H1 (cell line): ENCODE data around the gene CUL9. TPM values are rescaled to one million over a fixed set of nuclear protein-coding genes. Genes with fewer than 3 reads are reported as not detected.

Experiments
- CTCF ChIA-PET: fragments of 300-600 bp; sonication (Branson Sonifier 250); formaldehyde crosslinking; loops from one replicate; lab custom pipeline; 2021; ENCODE audit not compliant: partially characterized antibody; lab: Charles Lee
- POLR2A ChIA-PET: fragments of 300-600 bp; sonication (Branson Sonifier 250); formaldehyde crosslinking; loops from one replicate; lab custom pipeline; 2021; ENCODE audit warnings: inconsistent platforms; ENCODE audit not compliant: partially characterized antibody; lab: Charles Lee
- DNase-seq, 2 experiments: peaks; one replicate each; pipeline versions ENCODE4 v3.0.0 to v3.0.0-alpha.2; 2010 to 2022; ENCODE audit warnings: low spot score in 2 of 2, low read depth in 1 of 2, mixed read lengths in 1 of 2
- FAIRE-seq: peaks from 2 replicates; lab custom pipeline; 2011; peaks lifted over from hg19 to GRCh38; lab: Jason Lieb, UNC
- H2AFZ ChIP-seq: 2 replicates; pipeline ENCODE4 v1.8.1; 2012; ENCODE audit warnings: low read length, inconsistent platforms
- H2AK5ac ChIP-seq: 2 replicates; pipeline ENCODE4 v1.6.1; 2013; ENCODE audit warnings: low read depth, low read length
- H2BK120ac ChIP-seq: replicated peaks from 2 replicates; pipeline ENCODE3; 2013; ENCODE audit warnings: low read depth, low read length, inconsistent platforms
- H2BK12ac ChIP-seq: 2 replicates; pipeline ENCODE4 v1.6.1; 2013; ENCODE audit warnings: low read depth, low read length
- H2BK15ac ChIP-seq: 2 replicates; pipeline ENCODE4 v1.6.1; 2013; ENCODE audit warnings: low read length
- H2BK20ac ChIP-seq: 2 replicates; pipeline ENCODE4 v1.6.1; 2013; ENCODE audit warnings: low read length
- H2BK5ac ChIP-seq: 2 replicates; pipeline ENCODE4 v1.6.1; 2013; ENCODE audit warnings: low read depth, low read length
- H3K14ac ChIP-seq: 2 replicates; pipeline ENCODE4 v1.6.1; 2013; ENCODE audit warnings: inconsistent platforms; ENCODE audit not compliant: insufficient read length
- H3K18ac ChIP-seq: 2 replicates; pipeline ENCODE4 v1.6.1; 2013; ENCODE audit warnings: low read length; ENCODE audit errors: extremely low read depth
- H3K23ac ChIP-seq: 2 replicates; pipeline ENCODE4 v1.6.1; 2013; ENCODE audit warnings: inconsistent platforms; ENCODE audit not compliant: insufficient read length
- H3K23me2 ChIP-seq: 2 replicates; pipeline ENCODE4 v1.6.1; 2013; ENCODE audit warnings: low read depth, low read length
- H3K27ac ChIP-seq: 2 replicates; pipeline ENCODE4 v1.6.1; 2011; ENCODE audit warnings: low read depth, low read length, inconsistent platforms
- H3K27me3 ChIP-seq, 4 experiments: replicated peaks in 1 of 4; 1 replicate in 1 of 4; 2 replicates in 3 of 4; pipeline versions ENCODE4 v1.6.1 to v1.8.1; 2011 to 2013; ENCODE audit warnings: low read length in 3 of 4, mild to moderate bottlenecking in 3 of 4, inconsistent platforms in 2 of 4, mixed read lengths in 2 of 4, moderate library complexity in 1 of 4; ENCODE audit not compliant: control insufficient read depth in 3 of 4, insufficient read depth in 3 of 4; ENCODE audit errors: extremely low read depth in 1 of 4
- H3K36me3 ChIP-seq, 4 experiments: 2 replicates each; pipeline versions ENCODE4 v1.6.1 to v1.8.1; 2011 to 2013; ENCODE audit warnings: mild to moderate bottlenecking in 4 of 4, low read length in 3 of 4, moderate library complexity in 2 of 4, control low read depth in 1 of 4, inconsistent platforms in 1 of 4; ENCODE audit not compliant: insufficient read depth in 4 of 4, control insufficient read depth in 2 of 4
- H3K4ac ChIP-seq: replicated peaks from 2 replicates; pipeline ENCODE3; 2013; ENCODE audit warnings: low read length, low read depth, mixed read lengths, inconsistent platforms; ENCODE audit not compliant: insufficient read length
- H3K4me1 ChIP-seq, 4 experiments: replicated peaks in 1 of 4; 1 replicate in 1 of 4; 2 replicates in 3 of 4; pipeline versions ENCODE4 v1.6.1 to v1.8.1; 2011 to 2013; ENCODE audit warnings: low read length in 3 of 4, inconsistent platforms in 2 of 4, mixed read lengths in 1 of 4; ENCODE audit not compliant: insufficient read depth in 4 of 4, control insufficient read depth in 3 of 4
- H3K4me2 ChIP-seq, 2 experiments: 2 replicates each; pipeline versions ENCODE4 v1.6.1 to v1.8.1; 2011 to 2013; ENCODE audit warnings: low read depth in 2 of 2, low read length in 2 of 2, control low read depth in 1 of 2, inconsistent platforms in 1 of 2, mild to moderate bottlenecking in 1 of 2; ENCODE audit not compliant: insufficient read depth in 1 of 2
- H3K4me3 ChIP-seq, 4 experiments: fragments of 200-600, 300-600 bp in 1 of 4; sonication (generic), shearing (Covaris generic), sonication (Bioruptor Twin) in 1 of 4; 2 replicates each; pipeline versions ENCODE4 v1.5.1 to v1.8.1; 2011 to 2016; ENCODE audit warnings: low read length in 4 of 4, low read depth in 3 of 4, control low read depth in 2 of 4, inconsistent platforms in 2 of 4, mild to moderate bottlenecking in 2 of 4, mixed read lengths in 1 of 4, moderate library complexity in 1 of 4; ENCODE audit not compliant: insufficient read depth in 2 of 4; ENCODE audit errors: extremely low read depth in 1 of 4
- H3K56ac ChIP-seq: replicated peaks from 2 replicates; pipeline ENCODE3; 2013; ENCODE audit warnings: low read depth, mild to moderate bottlenecking, mixed read lengths, low read length, inconsistent platforms; ENCODE audit not compliant: insufficient read length
- H3K79me1 ChIP-seq: 2 replicates; pipeline ENCODE4 v1.6.1; 2013; ENCODE audit warnings: low read depth, low read length, control low read depth
- H3K79me2 ChIP-seq, 2 experiments: 2 replicates each; pipeline versions ENCODE4 v1.6.1 to v1.8.1; 2012 to 2013; ENCODE audit warnings: low read length in 2 of 2, mild to moderate bottlenecking in 2 of 2, inconsistent platforms in 1 of 2; ENCODE audit not compliant: insufficient read depth in 2 of 2, control insufficient read depth in 1 of 2
- H3K9ac ChIP-seq, 4 experiments: replicated peaks in 1 of 4; 1 replicate in 1 of 4; 2 replicates in 3 of 4; pipeline versions ENCODE4 v1.6.1 to v1.8.1; 2011 to 2013; ENCODE audit warnings: low read depth in 3 of 4, low read length in 3 of 4, control low read depth in 2 of 4, mild to moderate bottlenecking in 2 of 4, moderate library complexity in 2 of 4, inconsistent platforms in 1 of 4; ENCODE audit errors: extremely low read depth in 1 of 4
- H3K9me3 ChIP-seq, 2 experiments: 2 replicates each; pipeline versions ENCODE4 v1.6.1 to v1.8.1; 2012 to 2013; ENCODE audit warnings: mild to moderate bottlenecking in 2 of 2, moderate library complexity in 2 of 2, control low read depth in 1 of 2, inconsistent platforms in 1 of 2, low read depth in 1 of 2, low read length in 1 of 2, mixed read lengths in 1 of 2; ENCODE audit not compliant: insufficient read depth in 2 of 2
- H4K20me1 ChIP-seq, 2 experiments: replicated peaks in 1 of 2; 2 replicates each; pipeline versions ENCODE3 to v1.8.1; 2011 to 2013; ENCODE audit warnings: inconsistent platforms in 2 of 2, low read length in 2 of 2, mild to moderate bottlenecking in 1 of 2; ENCODE audit not compliant: insufficient read depth in 2 of 2, control insufficient read depth in 1 of 2
- H4K5ac ChIP-seq: 2 replicates; pipeline ENCODE4 v1.6.1; 2013; ENCODE audit warnings: low read length, low read depth, mixed read lengths, inconsistent platforms; ENCODE audit not compliant: insufficient read length
- H4K8ac ChIP-seq: 2 replicates; pipeline ENCODE4 v1.8.0; 2013; ENCODE audit warnings: mild to moderate bottlenecking, moderate library complexity, low read length, inconsistent platforms; ENCODE audit not compliant: insufficient read depth; ENCODE audit errors: extremely low read depth
- H4K91ac ChIP-seq: replicated peaks from 2 replicates; pipeline ENCODE3; 2013; ENCODE audit warnings: low read length, mixed read lengths, inconsistent platforms; ENCODE audit not compliant: insufficient read length
- CBX8 ChIP-seq: fragments of 300-800, 300-1000 bp; sonication (generic); IDR thresholded peaks from 2 replicates; pipeline ENCODE4 v1.7.1; 2016; ENCODE audit warnings: low read depth, low read length, borderline replicate concordance
- CHD2 ChIP-seq: IDR thresholded peaks from 2 replicates; pipeline ENCODE4 v1.6.1; 2012; ENCODE audit warnings: low read length, improper control_type of control experiment
- FOSL1 ChIP-seq: IDR thresholded peaks from 2 replicates; pipeline ENCODE4 v1.6.1; 2011; ENCODE audit warnings: mild to moderate bottlenecking, low read depth, low read length, moderate library complexity; ENCODE audit not compliant: insufficient read depth
- JUN ChIP-seq: IDR thresholded peaks from 2 replicates; pipeline ENCODE4 v1.6.1; 2011; ENCODE audit warnings: low read depth, mild to moderate bottlenecking, improper control_type of control experiment, low read length
- NRF1 ChIP-seq: IDR thresholded peaks from 2 replicates; pipeline ENCODE4 v1.6.1; 2011; ENCODE audit warnings: mild to moderate bottlenecking, low read depth, low read length, improper control_type of control experiment
- RAD21 ChIP-seq, 2 experiments: IDR thresholded peaks in 1 of 2; conservative IDR thresholded peaks in 1 of 2; 2 replicates each; pipeline ENCODE4 v1.6.1; 2011; ENCODE audit warnings: low read depth in 2 of 2, low read length in 2 of 2, improper control_type of control experiment in 1 of 2, inconsistent platforms in 1 of 2, mild to moderate bottlenecking in 1 of 2, moderate library complexity in 1 of 2
- RNF2 ChIP-seq: fragments of 200-900, 300-1000 bp; sonication (generic); IDR thresholded peaks from 2 replicates; pipeline ENCODE4 v1.7.1; 2016; ENCODE audit warnings: borderline replicate concordance, low read depth, mild to moderate bottlenecking, antibody characterized with exemption, low read length; ENCODE audit not compliant: poor library complexity, severe bottlenecking; ENCODE audit errors: missing control alignments
- SIN3A ChIP-seq, 2 experiments: IDR thresholded peaks in 1 of 2; conservative IDR thresholded peaks in 1 of 2; 2 replicates each; pipeline ENCODE4 v1.6.1; 2011 to 2012; ENCODE audit warnings: low read length in 2 of 2, improper control_type of control experiment in 1 of 2, low read depth in 1 of 2, mild to moderate bottlenecking in 1 of 2
- ZNF274 ChIP-seq: IDR thresholded peaks from 2 replicates; pipeline ENCODE4 v1.7.0; 2012; ENCODE audit warnings: low read length, borderline replicate concordance; ENCODE audit errors: extremely low read depth
- WGBS, 2 experiments: shearing (Covaris generic) in 1 of 2; methylation state at CpG; one replicate each; pipeline versions ENCODE4 v1.1.6 to v1.1.7; 2013 to 2015; ENCODE audit warnings: low lambda C conversion rate in 2 of 2, mixed read lengths in 2 of 2, inconsistent platforms in 1 of 2, low coverage in 1 of 2, missing lambda C conversion rate in 1 of 2; ENCODE audit not compliant: insufficient replicate concordance in 2 of 2, insufficient coverage in 1 of 2, insufficient read length in 1 of 2; ENCODE audit errors: extremely low coverage in 1 of 2, missing lambda C conversion rate in 1 of 2; 5-methylcytosine and 5-hydroxymethylcytosine counted together
- polyA plus RNA-seq, 7 experiments: library from polyadenylated mRNA; depleted of rRNA in 3 of 7; stranded (reverse) in 5 of 7; unstranded in 2 of 7; fragments of >200 nt in 5 of 7; fragments of 200-250 nt in 2 of 7; gene quantifications; 1 replicate in 5 of 7; 2 replicates in 1 of 7; 4 replicates in 1 of 7; pipeline versions ENCODE4 v1.2.1 to v1.2.3, GENCODE V29; 2011 to 2013; ENCODE audit warnings: missing spikeins in 2 of 7, mixed read lengths in 2 of 7
- total RNA-seq: library from RNA; stranded (reverse); fragmentation: NEBNext Ultra II Directional; extraction: Animal tissue kit (Norgen Biotek cat#: 25700); gene quantifications from 2 replicates; pipeline ENCODE4 v1.2.1, GENCODE V29; 2021

Gene CUL9
- total and polyA plus RNA-seq, 2 of the 8 experiments (the other 6 are each of a cell fraction or from before 2014, with no cell fraction given) = 7.7 to 9.8 TPM

DNA sequence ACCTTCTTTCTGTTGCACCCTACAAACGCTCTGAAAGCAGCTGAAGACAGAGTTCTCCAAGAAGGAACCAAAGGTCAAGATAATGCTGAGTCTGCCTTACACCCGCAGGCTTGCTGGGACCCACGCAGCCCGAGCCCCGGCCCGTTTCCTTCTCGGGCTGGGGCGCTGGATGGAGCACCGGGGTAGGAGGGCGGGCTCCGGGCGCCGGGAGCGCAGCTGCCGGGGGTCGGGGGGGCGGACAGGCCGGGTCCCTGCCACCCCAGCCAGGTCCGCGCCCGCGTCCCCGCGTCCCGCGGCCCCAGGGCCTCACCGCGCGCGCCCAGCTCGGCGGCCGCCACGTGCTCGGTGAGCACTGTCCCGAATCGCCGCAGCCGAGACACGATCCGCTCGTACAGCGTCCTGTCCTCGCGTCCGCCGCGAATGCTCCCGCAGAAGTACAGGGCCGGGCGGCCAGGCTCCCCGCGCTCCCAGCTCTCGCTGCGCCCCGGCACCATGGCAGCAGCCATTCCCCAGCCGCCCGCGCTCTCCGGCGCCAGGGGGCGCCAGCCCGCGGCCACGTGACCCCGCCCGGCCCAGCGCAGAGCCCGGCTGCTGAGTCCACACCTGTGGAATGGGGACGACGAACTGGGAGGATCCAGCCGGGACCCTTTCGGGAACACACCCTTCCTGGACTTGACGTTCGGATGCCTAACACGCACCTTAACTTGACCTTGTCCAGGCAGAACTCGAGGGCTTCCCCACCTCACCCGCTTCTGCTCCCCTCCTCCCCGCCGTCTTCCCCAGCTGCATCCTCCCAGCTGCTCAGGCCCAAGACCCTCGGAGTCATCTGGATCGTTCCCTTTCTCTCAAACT is 47.2 kb downstream of the CUL9 start, which contains the start of gene DNPH1:
TSS of gene DNPH1 (minus strand) at position 531 of the 852 bp plus-strand sequence. CDS start at position 506, 25 bp downstream.
- 0 out of 2 replicates have a peak within 1 kb of the TSS, but pooled peaks have one; percentile 65 for H2AK5ac ChIP-seq
- H3K4me3 ChIP-seq = peak within 1 kb of the TSS; percentile 56 to 74 (median 58)
- H3K23ac ChIP-seq = no peak within 1 kb of the TSS
- no peaks in the 10 kb centered on the region for H4K20me1 ChIP-seq
- peak within 1 kb of the TSS; percentile 87 for H4K8ac ChIP-seq
- FAIRE-seq (no peak), DNase-seq (peak; percentile 36 to 94)
- H4K5ac ChIP-seq = peak within 1 kb of the TSS; percentile 83
- peak within 1 kb of the TSS; percentile 71 for H2BK5ac ChIP-seq
- H2AFZ ChIP-seq = peak within 1 kb of the TSS; percentile 100
- H3K18ac ChIP-seq = peak within 1 kb of the TSS; percentile 87
- no peak within 1 kb of the TSS for H3K27ac ChIP-seq
- H3K9me3 ChIP-seq = no peaks in the 10 kb centered on the region
- H2BK120ac ChIP-seq = peak within 1 kb of the TSS; percentile 57
- 9% methylated on average over 56 of the region's 82 CpGs; no CpG with 5 or more reads in 1 of the 2 experiments for WGBS, 2 experiments
- POLR2A ChIA-PET = interaction anchor here (0.8 to 2.9 kb wide), 20 partner anchors 9 to 170 kb away, joined by 3 to 19 read pairs (median 5); partner anchors contain the start of genes CUL9, KLC4, MRPL2 and SRF
- peak within 1 kb of the TSS; percentile 95 for H4K91ac ChIP-seq
- H3K79me1 ChIP-seq = no peaks in the 10 kb centered on the region
- peak within 1 kb of the TSS; percentile 65 for H3K4ac ChIP-seq
- H3K9ac ChIP-seq = peak within 1 kb of the TSS; percentile 62 to 80 (median 77)
- peak within 1 kb of the TSS; percentile 90; the same call in 1 of the 2 replicates for H2BK12ac ChIP-seq
- peak within 1 kb of the TSS; percentile 36 to 73 for H3K4me2 ChIP-seq
- H3K4me1 ChIP-seq = peaks cover 0 to 4% (median 4%) of the 10 kb centered on the region in 4 experiments; a peak in 4 of 7 replicates
- no peak within 1 kb of the TSS; the same call in 1 of the 2 replicates for H2BK15ac ChIP-seq
- H3K23me2 ChIP-seq = peaks cover 5% of the 10 kb centered on the region; the same call in 1 of the 2 replicates
- no peak within 1 kb of the TSS for H3K14ac ChIP-seq
- peak within 1 kb of the TSS; percentile 5 for H3K56ac ChIP-seq
- no peaks in the 10 kb centered on the region for H3K79me2 ChIP-seq
- peak within 1 kb of the TSS; percentile 48; the same call in 1 of the 2 replicates for H2BK20ac ChIP-seq
- CTCF ChIA-PET = interaction anchor here (0.5 to 5.6 kb wide), 28 partner anchors 9 to 280 kb away, joined by 3 to 33 read pairs (median 4); partner anchors contain the start of genes SLC22A7 and TTBK1
- no peaks in the 10 kb centered on the region for H3K36me3 ChIP-seq
- H3K27me3 ChIP-seq = peaks cover 3 to 22% (median 17%) of the 10 kb centered on the region in 4 experiments
- TF ChIP-seq FOSL1 (no peak), SIN3A (conservative IDR thresholded peaks at IDR 0.05 in 1 of 2, IDR thresholded peaks at IDR 0.05 in 1 of 2; ENCODE audit: low read depth in 1 of 2, low read length in 2 of 2) (0 out of 4 replicates have a peak, but pooled peaks of 1 of the 2 experiments have one; percentile 44), RNF2 (peak; percentile 44), JUN (no peak), CBX8 (no peak), NRF1 (no peak), RAD21 (IDR thresholded peaks at IDR 0.05 in 1 of 2, conservative IDR thresholded peaks at IDR 0.05 in 1 of 2; ENCODE audit: low read depth in 2 of 2, low read length in 2 of 2) (peak; percentile 41 to 64), ZNF274 (no peak), CHD2 (no peak)
